NCI-H1694 treated with DMSO at 0.1 percent for 48 hours (cell line): ENCODE measurements around the gene SLC19A1.
"Not testable (repeated sequence)": the region's sequence is repeated elsewhere in the genome, so short reads cannot be mapped to it uniquely, and the experiment has no call there.

Source experiments
- DNase-seq: peaks from one replicate; lab custom pipeline; 2025; lab: John Stamatoyannopoulos, UW

The SLC19A1 gene

GRCh38 chr21:45504516-45505415, 37.5 kb downstream of the SLC19A1 start:
- no peak for DNase-seq

GRCh38 chr21:45504021-45504515, 38.2 kb downstream of the SLC19A1 start:
- DNase-seq, result no peak

GRCh38 chr21:45503226-45503625, 39.0 kb downstream of the SLC19A1 start:
- not testable (repeated sequence) for DNase-seq

DNA sequence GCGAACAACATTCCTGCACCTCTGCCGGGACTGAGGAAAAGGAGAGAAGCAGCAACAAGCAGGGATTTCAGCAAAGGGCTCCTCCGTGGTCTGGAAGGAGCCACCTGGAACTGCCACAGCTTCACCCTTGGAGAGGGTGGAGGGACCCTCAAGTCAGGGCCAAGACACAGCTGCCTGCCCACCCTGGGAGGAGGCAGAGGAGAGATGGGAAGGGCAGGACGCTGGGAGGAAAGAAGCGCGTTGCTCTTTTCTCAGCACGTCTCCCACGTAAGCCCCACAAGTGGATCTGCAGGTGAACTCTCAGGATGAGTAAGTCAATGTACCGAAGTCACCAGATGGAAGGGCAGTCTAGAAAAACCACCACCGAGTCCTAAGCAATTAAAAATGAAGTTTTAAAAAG, 39.6 kb downstream of the SLC19A1 start:
- DNase-seq, result no peak

- no peak for DNase-seq
Observed at GRCh38 chr21:45502006-45502345, 40.3 kb downstream of the SLC19A1 start.

GRCh38 chr21:45501081-45502005, 40.9 kb downstream of the SLC19A1 start:
- DNase-seq, result not testable (repeated sequence)

GRCh38 chr21:45499970-45500577, 42.2 kb downstream of the SLC19A1 start:
- no peak for DNase-seq

DNA sequence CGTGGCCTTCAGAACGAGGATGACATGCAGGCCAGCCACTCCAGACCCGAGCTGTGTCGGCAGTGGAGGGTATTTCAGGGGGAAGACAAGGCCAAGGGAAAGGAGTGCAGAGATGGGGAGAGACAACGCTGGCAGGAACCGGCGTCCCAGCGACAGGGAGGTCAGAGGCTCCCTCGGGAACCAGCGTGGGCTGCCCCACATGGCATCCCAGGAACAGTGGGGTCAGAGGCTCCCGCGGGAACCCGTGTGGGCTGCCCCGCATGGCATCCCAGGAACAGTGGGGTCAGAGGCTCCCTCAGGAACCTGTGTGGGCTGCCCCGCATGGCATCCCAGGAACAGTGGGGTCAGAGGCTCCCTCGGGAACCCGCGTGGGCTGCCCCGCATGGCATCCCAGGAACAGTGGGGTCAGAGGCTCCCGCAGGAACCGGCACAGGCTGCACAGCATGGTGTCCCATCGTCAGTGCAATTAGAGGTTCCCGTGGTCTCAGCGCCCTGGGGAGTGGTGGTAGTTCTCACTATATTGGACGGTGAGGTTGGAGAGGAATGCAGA, 43.0 kb downstream of the SLC19A1 start:
- DNase-seq, result no peak

DNA sequence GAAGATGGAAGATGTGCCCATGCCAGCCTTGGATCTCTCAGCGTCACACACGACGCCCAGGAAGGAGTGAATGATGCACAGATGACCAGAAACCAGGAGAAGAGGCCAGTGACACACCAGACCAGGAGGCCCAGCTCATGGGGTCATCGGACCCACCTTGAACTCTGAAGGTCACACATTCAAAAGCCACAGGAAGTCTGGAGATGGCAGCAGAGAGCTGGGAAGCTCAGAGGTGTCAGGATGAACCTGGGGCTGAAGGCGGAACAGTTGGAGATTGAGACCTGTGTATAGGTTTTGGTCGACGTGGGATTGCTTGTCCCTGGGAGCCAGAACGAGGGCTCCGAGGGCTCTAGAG, 43.6 kb downstream of the SLC19A1 start:
- no peak for DNase-seq

GRCh38 chr21:45497846-45498645, 44.2 kb downstream of the SLC19A1 start:
- DNase-seq, result no peak

- no peak for DNase-seq
Observed at GRCh38 chr21:45496968-45497845, 45.0 kb downstream of the SLC19A1 start.

GRCh38 chr21:45496151-45496967, 45.9 kb downstream of the SLC19A1 start:
- no peak for DNase-seq

GRCh38 chr21:45494851-45495680, 47.2 kb downstream of the SLC19A1 start:
- DNase-seq, result no peak

- no peak for DNase-seq
Observed at GRCh38 chr21:45494135-45494850, 47.9 kb downstream of the SLC19A1 start.

- no peak for DNase-seq
Observed at GRCh38 chr21:45493401-45494001, 48.7 kb downstream of the SLC19A1 start.

- DNase-seq, result no peak
Observed at GRCh38 chr21:45492765-45493164, 49.5 kb downstream of the SLC19A1 start.

- no peak for DNase-seq
Observed at GRCh38 chr21:45491623-45492022, 50.6 kb downstream of the SLC19A1 start.
